Measurements from ENCODE around the gene MAPK1.
"Not testable (repeated sequence)": the region's sequence is repeated elsewhere in the genome, so short reads cannot be mapped to it uniquely, and the experiment has no call there.

Gene MAPK1

DNA sequence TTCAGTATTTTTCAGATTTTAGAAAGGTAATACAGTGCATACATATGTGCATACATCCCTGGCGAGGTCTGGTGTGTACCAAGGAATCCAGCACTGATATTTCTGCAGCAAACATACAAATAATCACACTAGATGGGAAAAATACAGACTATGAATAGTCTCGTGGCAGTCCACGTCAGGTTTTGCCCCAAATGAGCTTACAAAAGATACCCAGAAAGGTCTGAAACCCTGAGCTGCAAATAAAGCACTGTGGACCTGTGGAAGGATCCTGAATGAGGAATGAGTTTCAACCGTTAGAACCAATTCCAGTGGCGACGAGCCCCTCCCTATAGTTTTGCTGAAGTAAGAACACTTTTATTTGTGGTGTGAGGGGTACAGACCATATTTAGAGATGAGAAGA is 24.5 kb downstream of the MAPK1 start:
- WGBS, 2 experiments (ENCODE audit: insufficient coverage in 2 of 2) = 97 to 100% methylated on average over 3 to 5 of the region's 6 CpGs
- Histone ChIP-seq H3K36me3 (ENCODE audit: control insufficient read depth, insufficient read depth, low read length) (peaks cover 23% of the 10 kb centered on the region), H3K27ac (ENCODE audit: low read depth, low read length, severe bottlenecking) (no peak overlapping the region), H3K4me1 (ENCODE audit: control insufficient read depth, insufficient read depth, low read length, poor library complexity, severe bottlenecking) (peaks cover 7% of the 10 kb centered on the region), H3K9me3 (ENCODE audit: control insufficient read depth, low read length) (no peaks in the 10 kb centered on the region), H3K4me3 (ENCODE audit: extremely low read depth, insufficient read depth, low read length, poor library complexity, severe bottlenecking) (no peak overlapping the region)

GRCh38 chr22:21841422-21841821 is 26.0 kb downstream of the MAPK1 start:
- WGBS, 2 experiments (ENCODE audit: insufficient coverage in 2 of 2) = 83% methylated on average over 1 of the region's 2 CpGs; no CpG with 5 or more reads in 1 of the 2 experiments
- H3K27ac ChIP-seq (ENCODE audit: low read depth, low read length, severe bottlenecking) = no peak overlapping the region
- no peak overlapping the region for H3K4me3 ChIP-seq (ENCODE audit: extremely low read depth, insufficient read depth, low read length, poor library complexity, severe bottlenecking)
- no peaks in the 10 kb centered on the region for H3K9me3 ChIP-seq (ENCODE audit: control insufficient read depth, low read length)
- H3K4me1 ChIP-seq (ENCODE audit: control insufficient read depth, insufficient read depth, low read length, poor library complexity, severe bottlenecking) = peaks cover 17% of the 10 kb centered on the region
- peaks cover 22% of the 10 kb centered on the region for H3K36me3 ChIP-seq (ENCODE audit: control insufficient read depth, insufficient read depth, low read length)

- peaks cover 15% of the 10 kb centered on the region for H3K36me3 ChIP-seq (ENCODE audit: control insufficient read depth, insufficient read depth, low read length)
- H3K27ac ChIP-seq (ENCODE audit: low read depth, low read length, severe bottlenecking) = no peak overlapping the region
- WGBS, 2 experiments (ENCODE audit: insufficient coverage in 2 of 2) = 94 to 95% methylated on average over 2 to 3 of the region's 8 CpGs
These were observed 27.1 kb downstream of the MAPK1 start for GRCh38 chr22:21840236-21840823.

GRCh38 chr22:21839765-21840140 is 27.7 kb downstream of the MAPK1 start:
- H3K36me3 ChIP-seq (ENCODE audit: control insufficient read depth, insufficient read depth, low read length) = peaks cover 15% of the 10 kb centered on the region
- no peak overlapping the region for H3K27ac ChIP-seq (ENCODE audit: low read depth, low read length, severe bottlenecking)
- H3K4me1 ChIP-seq (ENCODE audit: control insufficient read depth, insufficient read depth, low read length, poor library complexity, severe bottlenecking) = peaks cover 27% of the 10 kb centered on the region
- no peak overlapping the region for H3K4me3 ChIP-seq (ENCODE audit: extremely low read depth, insufficient read depth, low read length, poor library complexity, severe bottlenecking)
- WGBS, 2 experiments (ENCODE audit: insufficient coverage in 2 of 2) = 100% methylated on average over 1 of the region's 1 CpG; no CpG with 5 or more reads in 1 of the 2 experiments
- no peaks in the 10 kb centered on the region for H3K9me3 ChIP-seq (ENCODE audit: control insufficient read depth, low read length)

More at GRCh38 chr22:21840236-21840823, 27.1 kb downstream of the MAPK1 start:
- Histone ChIP-seq H3K4me3 (ENCODE audit: extremely low read depth, insufficient read depth, low read length, poor library complexity, severe bottlenecking) (no peak overlapping the region), H3K4me1 (ENCODE audit: control insufficient read depth, insufficient read depth, low read length, poor library complexity, severe bottlenecking) (peaks cover 22% of the 10 kb centered on the region), H3K9me3 (ENCODE audit: control insufficient read depth, low read length) (no peaks in the 10 kb centered on the region)

DNA sequence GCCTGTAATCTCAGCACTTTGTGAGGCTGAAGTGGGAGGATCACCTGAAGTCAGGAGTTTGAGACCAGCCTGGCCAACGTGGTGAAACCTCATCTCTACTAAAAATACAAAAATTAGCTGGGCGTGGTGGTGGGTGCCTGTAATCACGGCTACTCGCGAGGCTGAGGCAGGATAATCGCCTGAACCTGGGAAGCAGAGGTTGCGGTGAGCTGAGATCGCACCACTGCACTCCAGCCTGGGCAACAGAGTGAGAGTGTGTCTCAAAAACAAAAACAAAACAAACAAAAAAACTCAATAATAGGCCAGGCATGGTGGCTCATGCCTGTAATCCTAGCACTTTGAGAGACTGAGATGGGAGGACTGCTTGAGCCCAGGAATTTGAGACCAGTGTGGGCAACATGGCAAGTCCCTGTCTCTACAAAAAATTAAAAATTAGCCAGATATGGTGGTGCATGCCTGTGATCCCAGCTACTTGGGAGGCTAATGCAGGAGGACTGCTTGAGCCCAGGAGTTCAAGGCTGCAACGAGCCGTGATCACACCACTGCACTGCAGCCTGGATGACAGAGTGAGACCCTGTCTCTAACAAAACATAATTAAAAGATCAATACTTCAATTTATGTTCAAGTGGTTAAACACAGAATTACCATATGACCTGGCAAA is 28.2 kb downstream of the MAPK1 start:
- H3K4me3 ChIP-seq (ENCODE audit: extremely low read depth, insufficient read depth, low read length, poor library complexity, severe bottlenecking); H3K27ac ChIP-seq (ENCODE audit: low read depth, low read length, severe bottlenecking); H3K9me3 ChIP-seq (ENCODE audit: control insufficient read depth, low read length): not testable (repeated sequence)
- H3K4me1 ChIP-seq (ENCODE audit: control insufficient read depth, insufficient read depth, low read length, poor library complexity, severe bottlenecking) = peaks cover 29% of the 10 kb centered on the region
- H3K36me3 ChIP-seq (ENCODE audit: control insufficient read depth, insufficient read depth, low read length) = peaks cover 12% of the 10 kb centered on the region
- WGBS, 2 experiments (ENCODE audit: insufficient coverage in 2 of 2) = 87 to 93% methylated on average over 7 to 8 of the region's 10 CpGs

DNA sequence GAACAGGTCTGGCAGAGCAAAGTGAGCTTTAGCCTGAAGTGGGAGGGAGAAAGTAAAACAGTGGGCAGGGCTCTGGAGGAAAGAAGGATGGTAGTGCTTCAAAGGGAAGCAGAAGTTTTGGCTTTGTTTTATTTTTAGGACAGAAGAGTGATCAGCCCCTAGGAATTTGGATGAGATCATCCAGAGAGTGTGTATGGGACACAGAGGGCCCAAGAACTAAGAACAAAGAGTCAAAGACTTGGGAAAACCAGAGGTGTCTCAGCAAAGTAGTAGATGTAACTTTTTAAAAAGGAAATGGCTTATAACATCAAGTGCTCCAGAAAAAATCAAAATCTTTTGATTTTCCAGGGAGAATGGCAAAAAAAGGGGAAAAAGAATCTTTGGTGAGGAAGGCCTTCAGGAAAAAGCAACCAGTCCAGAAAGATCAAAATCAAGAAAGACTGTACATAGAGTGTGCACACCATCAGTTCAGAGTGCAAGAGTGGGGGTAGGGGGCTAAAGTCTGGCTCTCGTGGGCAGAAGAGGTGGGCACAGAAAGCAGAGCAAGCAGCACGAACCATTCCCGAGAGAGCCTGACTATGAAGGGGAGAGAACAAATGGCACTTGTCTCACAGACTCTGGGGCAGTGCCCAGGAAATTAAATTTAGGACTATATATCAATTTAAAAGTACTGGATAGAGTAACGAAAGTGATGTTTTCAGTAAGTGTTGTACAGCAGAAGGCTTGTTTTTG is 30.0 kb downstream of the MAPK1 start:
- Histone ChIP-seq H3K4me3 (ENCODE audit: extremely low read depth, insufficient read depth, low read length, poor library complexity, severe bottlenecking) (no peak overlapping the region), H3K36me3 (ENCODE audit: control insufficient read depth, insufficient read depth, low read length) (peaks cover 7% of the 10 kb centered on the region), H3K27ac (ENCODE audit: low read depth, low read length, severe bottlenecking) (peak overlapping the region; percentile 99), H3K9me3 (ENCODE audit: control insufficient read depth, low read length) (no peaks in the 10 kb centered on the region), H3K4me1 (ENCODE audit: control insufficient read depth, insufficient read depth, low read length, poor library complexity, severe bottlenecking) (peaks cover 34% of the 10 kb centered on the region)
- 61 to 69% methylated on average over 3 of the region's 4 CpGs for WGBS, 2 experiments (ENCODE audit: insufficient coverage in 2 of 2)

- Histone ChIP-seq H3K4me1 (ENCODE audit: control insufficient read depth, insufficient read depth, low read length, poor library complexity, severe bottlenecking) (peaks cover 37% of the 10 kb centered on the region), H3K36me3 (ENCODE audit: control insufficient read depth, insufficient read depth, low read length) (peaks cover 10% of the 10 kb centered on the region)
- 95 to 100% methylated on average over 11 to 15 of the region's 15 CpGs for WGBS, 2 experiments (ENCODE audit: insufficient coverage in 2 of 2)
- H3K9me3 ChIP-seq (ENCODE audit: control insufficient read depth, low read length); H3K4me3 ChIP-seq (ENCODE audit: extremely low read depth, insufficient read depth, low read length, poor library complexity, severe bottlenecking); H3K27ac ChIP-seq (ENCODE audit: low read depth, low read length, severe bottlenecking): not testable (repeated sequence)
These were observed 31.0 kb downstream of the MAPK1 start for GRCh38 chr22:21836486-21836885.

GRCh38 chr22:21835378-21835777 is 32.1 kb downstream of the MAPK1 start:
- 63% methylated on average over 1 of the region's 2 CpGs; no CpG with 5 or more reads in 1 of the 2 experiments for WGBS, 2 experiments (ENCODE audit: insufficient coverage in 2 of 2)
- Histone ChIP-seq H3K4me3 (ENCODE audit: extremely low read depth, insufficient read depth, low read length, poor library complexity, severe bottlenecking) (no peak overlapping the region), H3K36me3 (ENCODE audit: control insufficient read depth, insufficient read depth, low read length) (peaks cover 6% of the 10 kb centered on the region), H3K4me1 (ENCODE audit: control insufficient read depth, insufficient read depth, low read length, poor library complexity, severe bottlenecking) (peaks cover 37% of the 10 kb centered on the region), H3K9me3 (ENCODE audit: control insufficient read depth, low read length) (no peaks in the 10 kb centered on the region), H3K27ac (ENCODE audit: low read depth, low read length, severe bottlenecking) (no peak overlapping the region)

GRCh38 chr22:21834869-21835268 is 32.6 kb downstream of the MAPK1 start:
- H3K27ac ChIP-seq (ENCODE audit: low read depth, low read length, severe bottlenecking) = no peak overlapping the region

GRCh38 chr22:21832291-21833290 is 34.9 kb downstream of the MAPK1 start:
- Histone ChIP-seq H3K9me3 (ENCODE audit: control insufficient read depth, low read length) (no peaks in the 10 kb centered on the region), H3K4me3 (ENCODE audit: extremely low read depth, insufficient read depth, low read length, poor library complexity, severe bottlenecking) (no peak overlapping the region), H3K36me3 (ENCODE audit: control insufficient read depth, insufficient read depth, low read length) (peaks cover 6% of the 10 kb centered on the region), H3K27ac (ENCODE audit: low read depth, low read length, severe bottlenecking) (no peak overlapping the region), H3K4me1 (ENCODE audit: control insufficient read depth, insufficient read depth, low read length, poor library complexity, severe bottlenecking) (peaks cover 29% of the 10 kb centered on the region)
- 58 to 83% methylated on average over 2 to 3 of the region's 8 CpGs for WGBS, 2 experiments (ENCODE audit: insufficient coverage in 2 of 2)

More at GRCh38 chr22:21834869-21835268, 32.6 kb downstream of the MAPK1 start:
- Histone ChIP-seq H3K36me3 (ENCODE audit: control insufficient read depth, insufficient read depth, low read length) (peaks cover 6% of the 10 kb centered on the region), H3K4me1 (ENCODE audit: control insufficient read depth, insufficient read depth, low read length, poor library complexity, severe bottlenecking) (peaks cover 37% of the 10 kb centered on the region), H3K9me3 (ENCODE audit: control insufficient read depth, low read length) (no peaks in the 10 kb centered on the region), H3K4me3 (ENCODE audit: extremely low read depth, insufficient read depth, low read length, poor library complexity, severe bottlenecking) (no peak overlapping the region)
- 86 to 100% methylated on average over 1 to 2 of the region's 4 CpGs for WGBS, 2 experiments (ENCODE audit: insufficient coverage in 2 of 2)

All from mesodermal cell (in vitro differentiated cells).